HCT116 (cell line): ENCODE results near the gene EPYC. TPM values are rescaled to one million over a fixed set of nuclear protein-coding genes. Genes with fewer than 3 reads are reported as not detected.

Experiments
- ATAC-seq: fragments of 200-7000 bp; cut with Tn5 transposase; 2 replicates; pipeline ENCODE4 v1.9.1; 2020; ENCODE audit warnings: mild to moderate bottlenecking, moderate library complexity
- BruUV-seq: library from RNA; stranded (reverse); fragments of 400-500 nt; replicated peaks from 2 replicates; lab custom pipeline; 2021; lab: Mats Ljungman, UMichigan
- CTCF ChIA-PET: fragments of 300-600 bp; sonication (Branson Sonifier 250); formaldehyde crosslinking; loops from one replicate; lab custom pipeline; 2021; ENCODE audit warnings: antibody characterized with exemption; lab: Charles Lee
- POLR2A ChIA-PET: fragments of 300-600, 350-600 bp; sonication (Branson Sonifier 250); formaldehyde crosslinking; loops from one replicate; lab custom pipeline; 2021; ENCODE audit warnings: antibody characterized with exemption; lab: Charles Lee
- RAD21 ChIA-PET, 2 experiments: fragments of 300-600 bp; sonication (Branson Sonifier 250); formaldehyde crosslinking; loops; one replicate each; lab custom pipeline; 2023; ENCODE audit warnings: low total read pairs in 2 of 2; ENCODE audit not compliant: uncharacterized antibody in 2 of 2, unreplicated experiment in 2 of 2, low non-redundant PET in 1 of 2; lab: Charles Lee
- DNase-seq: peaks from one replicate; pipeline ENCODE4 v3.0.0-alpha.2; 2010; ENCODE audit warnings: low read depth, low spot score
- H2AFZ ChIP-seq: fragments of 200-600 bp; shearing (Covaris generic), sonication (generic); 2 replicates; pipeline ENCODE4 v1.6.1; 2017; ENCODE audit warnings: low read depth, mixed run types, mixed read lengths, antibody characterized with exemption, low read length; ENCODE audit not compliant: poor library complexity, severe bottlenecking
- H3K27ac ChIP-seq: 2 replicates; pipeline ENCODE4 v1.5.1; 2012; ENCODE audit warnings: low read depth, low read length
- H3K27me3 ChIP-seq: fragments of 200-600 bp; sonication (generic); 2 replicates; pipeline ENCODE4 v1.6.1; 2016; ENCODE audit warnings: mixed run types, low read length, mixed read lengths; ENCODE audit not compliant: insufficient read depth
- H3K36me3 ChIP-seq, 2 experiments: fragments of 200-500 bp in 1 of 2; fragments of 200-600 bp in 1 of 2; sonication (Bioruptor generic) in 1 of 2; sonication (generic) in 1 of 2; 2 replicates each; pipeline versions ENCODE4 v1.5.1 to v1.6.1; 2014 to 2016; ENCODE audit warnings: low read length in 2 of 2, inconsistent platforms in 1 of 2, mixed read lengths in 1 of 2, mixed run types in 1 of 2; ENCODE audit not compliant: insufficient read depth in 2 of 2, control insufficient read depth in 1 of 2
- H3K4me1 ChIP-seq, 2 experiments: fragments of 200-600 bp in 1 of 2; sonication (generic) in 1 of 2; 2 replicates each; pipeline versions ENCODE4 v1.5.1 to v1.6.1; 2012 to 2017; ENCODE audit warnings: low read length in 2 of 2, inconsistent platforms in 1 of 2, mild to moderate bottlenecking in 1 of 2, mixed read lengths in 1 of 2, mixed run types in 1 of 2, moderate library complexity in 1 of 2; ENCODE audit not compliant: insufficient read depth in 2 of 2, control insufficient read depth in 1 of 2
- H3K4me2 ChIP-seq: fragments of 200-600 bp; sonication (generic); 2 replicates; pipeline ENCODE4 v1.6.1; 2017; ENCODE audit warnings: mixed run types, low read length, mixed read lengths
- H3K4me3 ChIP-seq, 2 experiments: fragments of 200-600 bp in 1 of 2; sonication (generic) in 1 of 2; replicated peaks in 1 of 2; 2 replicates each; pipeline ENCODE4 v1.5.1; 2011 to 2016; ENCODE audit warnings: low read length in 2 of 2, control low read depth in 1 of 2, low read depth in 1 of 2, mild to moderate bottlenecking in 1 of 2, mixed read lengths in 1 of 2, mixed run types in 1 of 2
- H3K79me2 ChIP-seq: fragments of 200-600 bp; sonication (generic); 2 replicates; pipeline ENCODE4 v1.6.1; 2017; ENCODE audit warnings: mild to moderate bottlenecking, mixed run types, low read length, moderate library complexity, mixed read lengths; ENCODE audit not compliant: insufficient read depth
- H3K9ac ChIP-seq: fragments of 200-600 bp; sonication (generic); 2 replicates; pipeline ENCODE4 v1.6.1; 2016; ENCODE audit warnings: low read length, mixed read lengths
- H3K9me2 ChIP-seq: fragments of 200-600 bp; sonication (generic), shearing (Covaris generic); 2 replicates; pipeline ENCODE4 v1.6.1; 2017; ENCODE audit warnings: mixed run types, mild to moderate bottlenecking, moderate library complexity; ENCODE audit not compliant: insufficient read depth
- H3K9me3 ChIP-seq, 2 experiments: fragments of 200-500 bp in 1 of 2; fragments of 200-600 bp in 1 of 2; sonication (Bioruptor generic) in 1 of 2; sonication (generic) in 1 of 2; 2 replicates each; pipeline ENCODE4 v1.6.1; 2014 to 2017; ENCODE audit warnings: low read length in 2 of 2, mixed read lengths in 2 of 2, inconsistent platforms in 1 of 2, low read depth in 1 of 2, mild to moderate bottlenecking in 1 of 2, mixed run types in 1 of 2, moderate library complexity in 1 of 2; ENCODE audit not compliant: control insufficient read depth in 1 of 2, insufficient read depth in 1 of 2
- H4K20me1 ChIP-seq: fragments of 200-600 bp; sonication (generic), shearing (Covaris generic); 2 replicates; pipeline ENCODE4 v1.6.1; 2017; ENCODE audit warnings: mixed run types, mild to moderate bottlenecking, moderate library complexity; ENCODE audit not compliant: insufficient read depth
- ATF3 ChIP-seq: IDR thresholded peaks from 2 replicates; pipeline ENCODE4 v1.6.1; 2012
- CBX3 ChIP-seq: IDR thresholded peaks from 2 replicates; pipeline ENCODE4 v1.6.1; 2012; ENCODE audit warnings: low read depth
- CTCF ChIP-seq, 3 experiments: fragments of 200-600 bp in 1 of 3; sonication (generic) in 1 of 3; IDR thresholded peaks in 2 of 3; conservative IDR thresholded peaks in 1 of 3; 2 replicates each; pipeline ENCODE4 v1.5.1; 2012 to 2017; ENCODE audit warnings: low read depth in 2 of 3, low read length in 2 of 3, antibody characterized with exemption in 1 of 3, borderline replicate concordance in 1 of 3, control low read depth in 1 of 3, mild to moderate bottlenecking in 1 of 3, mixed read lengths in 1 of 3, mixed run types in 1 of 3, moderate library complexity in 1 of 3; ENCODE audit not compliant: insufficient read depth in 1 of 3
- ELF1 ChIP-seq: IDR thresholded peaks from 2 replicates; pipeline ENCODE4 v1.6.1; 2012; ENCODE audit warnings: low read depth, borderline replicate concordance
- EZH2phosphoT487 ChIP-seq: fragments of 200-600 bp; IDR thresholded peaks from 2 replicates; pipeline ENCODE4 v1.6.1; 2018; ENCODE audit warnings: antibody characterized with exemption, borderline replicate concordance
- POLR2A ChIP-seq: IDR thresholded peaks from 2 replicates; pipeline ENCODE4 v1.7.0; 2011; ENCODE audit warnings: borderline replicate concordance; ENCODE audit not compliant: insufficient read depth, insufficient read length; ENCODE audit errors: extremely low read depth
- SP1 ChIP-seq: IDR thresholded peaks from 2 replicates; pipeline ENCODE4 v1.6.1; 2012; ENCODE audit warnings: low read depth
- TCF7L2 ChIP-seq: IDR thresholded peaks from 2 replicates; pipeline ENCODE4 v1.7.0; 2011; ENCODE audit warnings: borderline replicate concordance, inconsistent platforms; ENCODE audit not compliant: insufficient read depth, insufficient read length; ENCODE audit errors: extremely low read depth
- ZBTB33 ChIP-seq: IDR thresholded peaks from 2 replicates; pipeline ENCODE4 v1.6.1; 2011; ENCODE audit warnings: mild to moderate bottlenecking, low read length, moderate library complexity; ENCODE audit not compliant: insufficient replicate concordance; ENCODE audit errors: extremely low read depth
- ZNF274 ChIP-seq: fragments of 200-500 bp; sonication (Bioruptor generic); IDR thresholded peaks from 2 replicates; pipeline ENCODE4 v1.6.1; 2014; ENCODE audit warnings: mild to moderate bottlenecking, low read depth, low read length, inconsistent platforms
- intact Hi-C: fragments of 100-400 bp; cut with micrococcal nuclease; formaldehyde crosslinking; loops from 2 replicates; pipeline ENCODE4 v1.10.0; 2022
- total RNA-seq: library from RNA; stranded (reverse); gene quantifications from one replicate; pipeline ENCODE4 v1.2.1, GENCODE V29; 2021; ENCODE audit not compliant: unreplicated experiment

The EPYC gene
- total RNA-seq, 1 experiment from 2014 or later: not detected

DNA sequence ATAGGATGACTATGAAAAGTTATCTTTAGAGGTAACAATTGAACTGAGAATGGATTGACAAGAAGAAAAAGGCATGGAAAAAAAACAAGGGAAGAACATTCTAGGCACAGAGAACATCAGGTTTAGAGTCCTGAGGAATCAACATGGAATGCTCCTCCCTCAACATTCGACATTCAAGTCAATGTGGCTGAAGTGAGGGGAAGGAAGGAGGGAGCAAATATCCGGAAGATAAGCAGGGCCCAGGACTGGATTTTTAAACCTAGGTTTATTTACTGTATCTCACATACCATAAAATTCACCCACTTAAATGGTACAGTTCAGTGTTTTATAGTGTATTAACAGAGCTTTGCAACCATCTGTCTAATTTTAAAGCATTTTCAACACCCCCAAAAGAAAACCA, 40.2 kb downstream of the EPYC start:
- Histone ChIP-seq H4K20me1 (no peaks in the 10 kb centered on the region), H3K27ac (no peak overlapping the region), H3K4me2 (no peak overlapping the region), H3K9me3 (no peaks in the 10 kb centered on the region), H3K9me2 (no peaks in the 10 kb centered on the region), H3K9ac (no peak overlapping the region), H3K4me1 (no peaks in the 10 kb centered on the region), H3K27me3 (no peaks in the 10 kb centered on the region), H3K79me2 (no peaks in the 10 kb centered on the region), H3K36me3 (no peaks in the 10 kb centered on the region), H2AFZ (peak overlapping the region; percentile 33), H3K4me3 (no peak overlapping the region)
- ChIA-PET RAD21 (no interaction called here), POLR2A (no interaction called here), CTCF (no interaction called here)
- no TSS peak for BruUV-seq
- intact Hi-C loops: no loop called here
- ATAC-seq (no peak), DNase-seq (no peak)
- TF ChIP-seq ELF1: no peak
- TF ChIP-seq CTCF (IDR thresholded peaks at IDR 0.05 in 2 of 3, conservative IDR thresholded peaks at IDR 0.05 in 1 of 3; ENCODE audit: borderline replicate concordance in 1 of 3, insufficient read depth in 1 of 3, low read depth in 2 of 3, low read length in 2 of 3): no peak
- TF ChIP-seq ZBTB33: no peak
- TF ChIP-seq EZH2phosphoT487: no peak
- TF ChIP-seq ATF3: no peak
- no peak for TF ChIP-seq CBX3
- no peak for TF ChIP-seq TCF7L2
- no peak for TF ChIP-seq SP1
- TF ChIP-seq POLR2A: no peak
- TF ChIP-seq ZNF274: no peak
